Mesothelial cell of epicardium (in vitro differentiated cells): ENCODE measurements around the gene EMP3. TPM values are rescaled to one million over a fixed set of nuclear protein-coding genes. Genes with fewer than 3 reads are reported as not detected.

Experiments used
- DNase-seq, 2 experiments: peaks; one replicate each; pipeline ENCODE4 v3.0.0; 2021; ENCODE audit warnings: low spot score in 2 of 2; ENCODE audit not compliant: unreplicated experiment in 2 of 2
- H3K27ac Mint-ChIP-seq: 2 replicates; pipeline ENCODE4 v1.8.0; 2021; ENCODE audit warnings: mixed read lengths
- H3K27me3 Mint-ChIP-seq: 2 replicates; pipeline ENCODE4 v1.8.0; 2021; ENCODE audit warnings: low read depth, mixed read lengths
- H3K36me3 Mint-ChIP-seq: 2 replicates; pipeline ENCODE4 v1.8.0; 2021; ENCODE audit warnings: mixed read lengths
- H3K4me1 Mint-ChIP-seq: 2 replicates; pipeline ENCODE4 v1.8.0; 2021; ENCODE audit warnings: mixed read lengths
- H3K4me3 Mint-ChIP-seq: 2 replicates; pipeline ENCODE4 v1.8.0; 2021; ENCODE audit warnings: mild to moderate bottlenecking, moderate library complexity, mixed read lengths
- H3K9me3 Mint-ChIP-seq: 2 replicates; pipeline ENCODE4 v1.8.0; 2021; ENCODE audit warnings: mixed read lengths
- CTCF ChIP-seq: fragments of 200-600 bp; sonication (generic); IDR thresholded peaks from one replicate; pipeline ENCODE4 v1.5.0; 2021; ENCODE audit warnings: antibody characterized with exemption; ENCODE audit not compliant: unreplicated experiment
- total RNA-seq: library from RNA; stranded (reverse); gene quantifications from 3 replicates; pipeline ENCODE4 v1.2.1, GENCODE V29; 2021

The EMP3 gene
- total RNA-seq, 1 donor from 2014 or later, result 52.5 TPM

GRCh38 chr19:48353677-48354076, 28.3 kb downstream of the EMP3 start:
- Mint-ChIP-seq H3K27me3 (no peaks in the 10 kb centered on the region), H3K36me3 (no peaks in the 10 kb centered on the region), H3K4me3 (no peak overlapping the region), H3K4me1 (no peaks in the 10 kb centered on the region), H3K9me3 (no peaks in the 10 kb centered on the region), H3K27ac (no peak overlapping the region)
- no peak for TF ChIP-seq CTCF
- DNase-seq, result no peak

- TF ChIP-seq CTCF, result no peak
- H3K9me3 Mint-ChIP-seq, result no peaks in the 10 kb centered on the region
- H3K27me3 Mint-ChIP-seq, result no peaks in the 10 kb centered on the region
- no peak overlapping the region for H3K4me3 Mint-ChIP-seq
- H3K4me1 Mint-ChIP-seq, result no peaks in the 10 kb centered on the region
- no peak for DNase-seq
- H3K36me3 Mint-ChIP-seq, result no peaks in the 10 kb centered on the region
- H3K27ac Mint-ChIP-seq, result no peak overlapping the region
These were observed 29.1 kb downstream of the EMP3 start for GRCh38 chr19:48354332-48354992.

GRCh38 chr19:48355365-48355954, 30.1 kb downstream of the EMP3 start:
- no peaks in the 10 kb centered on the region for H3K36me3 Mint-ChIP-seq
- H3K27ac Mint-ChIP-seq, result no peak overlapping the region
- H3K4me3 Mint-ChIP-seq, result no peak overlapping the region
- no peaks in the 10 kb centered on the region for H3K27me3 Mint-ChIP-seq
- H3K9me3 Mint-ChIP-seq, result no peaks in the 10 kb centered on the region
- TF ChIP-seq CTCF, result no peak
- no peak for DNase-seq
- H3K4me1 Mint-ChIP-seq, result no peaks in the 10 kb centered on the region

- H3K27me3 Mint-ChIP-seq, result no peaks in the 10 kb centered on the region
- no peaks in the 10 kb centered on the region for H3K9me3 Mint-ChIP-seq
- H3K27ac Mint-ChIP-seq, result no peak overlapping the region
- H3K4me1 Mint-ChIP-seq, result peaks cover 2% of the 10 kb centered on the region
- no peak overlapping the region for H3K4me3 Mint-ChIP-seq
- TF ChIP-seq CTCF, result no peak
- no peaks in the 10 kb centered on the region for H3K36me3 Mint-ChIP-seq
- DNase-seq, result no peak
These were observed 33.8 kb downstream of the EMP3 start for GRCh38 chr19:48359123-48359522.

- Mint-ChIP-seq H3K4me1 (peaks cover 3% of the 10 kb centered on the region), H3K36me3 (no peaks in the 10 kb centered on the region), H3K27me3 (no peaks in the 10 kb centered on the region), H3K27ac (no peak overlapping the region), H3K9me3 (no peaks in the 10 kb centered on the region), H3K4me3 (no peak overlapping the region)
- DNase-seq, result no peak
- no peak for TF ChIP-seq CTCF
These were observed 36.6 kb downstream of the EMP3 start for GRCh38 chr19:48361912-48362311.
